HepG2 (cell line): ENCODE measurements around the gene TYW1B. TPM values are rescaled to one million over a fixed set of nuclear protein-coding genes. Genes with fewer than 3 reads are reported as not detected.
"Not testable (repeated sequence)": the region's sequence is repeated elsewhere in the genome, so short reads cannot be mapped to it uniquely, and the experiment has no call there.

Experiments used
- ATAC-seq: fragments of 200-7000 bp; cut with Tn5 transposase; 3 replicates; pipeline ENCODE4 v1.9.1; 2020; ENCODE audit warnings: mild to moderate bottlenecking, moderate library complexity
- BruUV-seq: library from RNA; stranded (reverse); fragments of 400-500 nt; replicated peaks from 2 replicates; lab custom pipeline; 2021; lab: Mats Ljungman, UMichigan
- CTCF ChIA-PET: fragments of 300-600 bp; formaldehyde crosslinking; extraction: SDS; loops from one replicate; lab custom pipeline; 2021; ENCODE audit warnings: low total read pairs, inconsistent platforms, low intra/inter-chr PET ratio; lab: Yijun Ruan, JAX
- POLR2A ChIA-PET: fragments of 350-600 bp; sonication (Branson Sonifier 250); formaldehyde crosslinking; loops from one replicate; lab custom pipeline; 2020; ENCODE audit warnings: antibody characterized with exemption, inconsistent platforms; lab: Yijun Ruan, JAX
- DNase-seq: peaks from one replicate; pipeline ENCODE4 v3.0.0-alpha.2; 2015; ENCODE audit warnings: low spot score
- FAIRE-seq: peaks from 3 replicates; lab custom pipeline; 2011; peaks lifted over from hg19 to GRCh38; lab: Jason Lieb, UNC
- H2AFZ ChIP-seq: one replicate; pipeline ENCODE4 v1.6.1; 2011; ENCODE audit warnings: low read length, inconsistent platforms
- H3K27ac ChIP-seq: fragments of 300-600 bp; 3 replicates; pipeline ENCODE4 v1.8.0; 2011; ENCODE audit warnings: mixed run types, mild to moderate bottlenecking, mixed read lengths, low read length, inconsistent platforms; ENCODE audit not compliant: insufficient read depth; ENCODE audit errors: extremely low read length
- H3K27me3 ChIP-seq, 2 experiments: fragments of 200-600 bp in 1 of 2; 2 replicates in 1 of 2; 3 replicates in 1 of 2; pipeline versions ENCODE4 v1.6.0 to v1.8.0; 2011; ENCODE audit warnings: low read length in 2 of 2, mild to moderate bottlenecking in 2 of 2, moderate library complexity in 2 of 2, inconsistent platforms in 1 of 2; ENCODE audit not compliant: insufficient read depth in 2 of 2, control insufficient read depth in 1 of 2
- H3K36me3 ChIP-seq, 2 experiments: fragments of 200-600 bp in 1 of 2; replicated peaks in 1 of 2; 2 replicates in 1 of 2; 3 replicates in 1 of 2; pipeline versions ENCODE4 v1.5.1 to v1.8.0; 2011; ENCODE audit warnings: low read length in 2 of 2, inconsistent platforms in 1 of 2; ENCODE audit not compliant: insufficient read depth in 2 of 2, control insufficient read depth in 1 of 2
- H3K4me1 ChIP-seq: 2 replicates; pipeline ENCODE4 v1.5.1; 2012; ENCODE audit warnings: low read length, inconsistent platforms; ENCODE audit not compliant: insufficient read depth
- H3K4me2 ChIP-seq: 2 replicates; pipeline ENCODE4 v1.6.0; 2011; ENCODE audit warnings: low read depth, low read length, inconsistent platforms
- H3K4me3 ChIP-seq, 3 experiments: fragments of 200-600 bp in 1 of 3; sonication (generic), shearing (Covaris generic) in 1 of 3; replicated peaks in 1 of 3; 2 replicates each; pipeline ENCODE4 v1.5.1; 2011 to 2016; ENCODE audit warnings: low read length in 3 of 3, inconsistent platforms in 2 of 3, low read depth in 2 of 3, mild to moderate bottlenecking in 2 of 3, control low read depth in 1 of 3, mixed read lengths in 1 of 3; ENCODE audit not compliant: insufficient read depth in 1 of 3
- H3K79me2 ChIP-seq: one replicate; pipeline ENCODE4 v1.6.1; 2011; ENCODE audit warnings: low read length, inconsistent platforms; ENCODE audit not compliant: insufficient read depth
- H3K9ac ChIP-seq: 2 replicates; pipeline ENCODE4 v1.6.0; 2011; ENCODE audit warnings: mild to moderate bottlenecking, low read depth, low read length, inconsistent platforms; ENCODE audit not compliant: insufficient read depth
- H3K9me3 ChIP-seq: 2 replicates; pipeline ENCODE4 v1.5.1; 2012; ENCODE audit warnings: mild to moderate bottlenecking, low read length
- H4K20me1 ChIP-seq: 2 replicates; pipeline ENCODE4 v1.6.0; 2011; ENCODE audit warnings: inconsistent platforms, mild to moderate bottlenecking, low read length, moderate library complexity; ENCODE audit not compliant: insufficient read depth
- ERF ChIP-seq: IDR thresholded peaks from 2 replicates; pipeline ENCODE4 v1.6.1; 2018; ENCODE audit warnings: missing biosample characterization, missing genetic modification reagents
- FOXK2 ChIP-seq: fragments of 450-650 bp; IDR thresholded peaks from 2 replicates; pipeline ENCODE4 v1.6.1; 2016
- GATAD1 ChIP-seq: IDR thresholded peaks from 2 replicates; pipeline ENCODE4 v1.6.1; 2016; ENCODE audit warnings: missing genetic modification reagents, missing compliant biosample characterization
- IKZF4 ChIP-seq: sonication (generic); formaldehyde crosslinking; IDR thresholded peaks from 2 replicates; pipeline ENCODE4 v1.5.1; 2020; ENCODE audit warnings: borderline replicate concordance, mild to moderate bottlenecking, low read depth, missing genetic modification reagents; ENCODE audit errors: not compliant biosample characterization
- POLR2A ChIP-seq, 2 experiments: IDR thresholded peaks; 2 replicates each; pipeline ENCODE4 v1.6.1; 2011; ENCODE audit warnings: low read depth in 2 of 2, low read length in 2 of 2, mild to moderate bottlenecking in 1 of 2, moderate library complexity in 1 of 2; ENCODE audit not compliant: insufficient read depth in 1 of 2
- SP1 ChIP-seq, 2 experiments: fragments of 450-650 bp in 1 of 2; sonication (generic) in 1 of 2; formaldehyde crosslinking in 1 of 2; IDR thresholded peaks; 2 replicates each; pipeline versions ENCODE4 v1.4.0 to v1.6.1; 2016 to 2020; ENCODE audit warnings: missing genetic modification reagents in 1 of 2
- SRF ChIP-seq: IDR thresholded peaks from 2 replicates; pipeline ENCODE4 v1.6.1; 2011; ENCODE audit warnings: mild to moderate bottlenecking, low read depth, low read length, moderate library complexity
- TEAD3 ChIP-seq: optimal IDR thresholded peaks from 2 replicates; pipeline ENCODE3; 2016; ENCODE audit warnings: borderline replicate concordance
- ZMYM4 ChIP-seq: sonication (generic); formaldehyde crosslinking; IDR thresholded peaks from 2 replicates; pipeline ENCODE4 v1.8.1; 2023; ENCODE audit warnings: mild to moderate bottlenecking, missing genetic modification reagents
- ZNF563 ChIP-seq: sonication (generic); formaldehyde crosslinking; IDR thresholded peaks from 2 replicates; pipeline ENCODE4 v1.8.0; 2022; ENCODE audit warnings: mild to moderate bottlenecking, moderate library complexity, missing genetic modification reagents
- ZNF572 ChIP-seq: sonication (generic); formaldehyde crosslinking; IDR thresholded peaks from 2 replicates; pipeline ENCODE4 v1.5.1; 2020; ENCODE audit warnings: mild to moderate bottlenecking, missing genetic modification reagents
- ZNF768 ChIP-seq: sonication (generic); formaldehyde crosslinking; IDR thresholded peaks from 2 replicates; pipeline ENCODE4 v1.4.0; 2020; ENCODE audit warnings: missing genetic modification reagents
- WGBS: methylation state at CpG from one replicate; pipeline ENCODE4 v1.1.6; 2017; ENCODE audit warnings: low lambda C conversion rate; 5-methylcytosine and 5-hydroxymethylcytosine counted together
- in situ Hi-C: cut with HindIII; loops from 2 replicates; pipeline ENCODE4 v1.10.0; 2017; ENCODE audit warnings: low pct_unique_long_range_greater_than_20kb; ENCODE audit not compliant: extremely low pct_ligation_motif_present
- intact Hi-C: fragments of 100-400 bp; cut with micrococcal nuclease; formaldehyde crosslinking; loops from one replicate; pipeline ENCODE4 v1.10.0; 2022; ENCODE audit not compliant: unreplicated experiment
- polyA plus RNA-seq, 8 experiments: library from polyadenylated mRNA; depleted of rRNA in 3 of 8; stranded (reverse) in 7 of 8; unstranded in 1 of 8; fragments of >200 nt; fragmentation: Illumina TruSeq in 4 of 8; extraction: Trizol in 4 of 8; gene quantifications; 2 replicates each; pipeline versions ENCODE4 v1.2.1 to v1.2.3, GENCODE V29; 2011 to 2016; ENCODE audit warnings: low read depth in 4 of 8, missing spikeins in 1 of 8, mixed read lengths in 1 of 8; ENCODE audit not compliant: insufficient read depth in 1 of 8
- total RNA-seq, 5 experiments: library from RNA; depleted of rRNA; stranded (reverse); fragments of >200 nt; fragmentation: Illumina TruSeq; extraction: Trizol; gene quantifications; 2 replicates each; pipeline ENCODE4 v1.2.3, GENCODE V29; 2016; ENCODE audit warnings: low read depth in 1 of 5
- TF ChIP-seq, protein P1 (sequence below): IDR thresholded peaks from 2 replicates; pipeline ENCODE4 v1.6.1; 2016; ENCODE audit warnings: missing compliant biosample characterization, missing genetic modification reagents, borderline replicate concordance
- TF ChIP-seq, protein P2 (sequence below): IDR thresholded peaks from 2 replicates; pipeline ENCODE4 v1.6.1; 2016; ENCODE audit warnings: low read depth, control low read depth
- TF ChIP-seq, protein P3 (sequence below): sonication (generic); formaldehyde crosslinking; IDR thresholded peaks from 2 replicates; pipeline ENCODE4 v1.4.0; 2020; ENCODE audit warnings: missing genetic modification reagents
- TF ChIP-seq, protein P4 (sequence below): sonication (generic); formaldehyde crosslinking; IDR thresholded peaks from 2 replicates; pipeline ENCODE4 v1.4.0; 2020; ENCODE audit warnings: missing genetic modification reagents, borderline replicate concordance
- TF ChIP-seq, protein P5 (sequence below): IDR thresholded peaks from 2 replicates; pipeline ENCODE4 v1.6.1; 2012; ENCODE audit warnings: inconsistent platforms

Gene TYW1B
- total and polyA plus RNA-seq, 2 of the 13 experiments (the other 11 are each of a cell fraction or from before 2014, with no cell fraction given) = 2.0 to 5.5 TPM

DNA sequence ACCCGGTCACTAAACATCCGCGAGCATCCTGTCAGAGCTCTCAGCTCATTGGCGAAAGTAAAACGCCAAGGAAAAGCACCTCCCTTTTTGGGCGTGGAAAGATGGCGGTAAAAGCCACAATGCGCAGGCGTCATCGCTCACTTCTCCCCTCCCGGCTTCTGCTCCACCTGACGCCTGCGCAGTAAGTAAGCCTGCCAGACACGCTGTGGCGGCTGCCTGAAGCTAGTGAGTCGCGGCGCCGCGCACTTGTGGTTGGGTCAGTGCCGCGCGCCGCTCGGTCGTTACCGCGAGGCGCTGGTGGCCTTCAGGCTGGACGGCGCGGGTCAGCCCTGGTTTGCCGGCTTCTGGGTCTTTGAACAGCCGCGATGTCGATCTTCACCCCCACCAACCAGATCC, 1.3 kb upstream of the TYW1B start:
- H2AFZ ChIP-seq; CTCF ChIA-PET; TF ChIP-seq SP1 (IDR thresholded peaks at IDR 0.05): not testable (repeated sequence)
- POLR2A ChIA-PET = interaction anchor here (1.3 to 1.9 kb wide), 4 partner anchors 30 to 88 kb away, joined by 3 to 13 read pairs (median 6); no protein-coding TSS in a partner anchor
- TF ChIP-seq TEAD3 (CRISPR knock-in tag) = peak; percentile 43
- TF ChIP-seq ZNF768 (CRISPR knock-in tag) = peak; percentile 64; the same call in 1 of the 2 replicates
- peak; percentile 71 for TF ChIP-seq SP1 (CRISPR knock-in tag; IDR thresholded peaks at IDR 0.05)
- TF ChIP-seq POLR2A (IDR thresholded peaks at IDR 0.05; ENCODE audit: insufficient read depth in 1 of 2, low read depth in 2 of 2, low read length in 2 of 2) = peak; percentile 77 to 83
- peak; percentile 95 for TF ChIP-seq GATAD1 (CRISPR knock-in tag)
- TF ChIP-seq ZNF572 (CRISPR knock-in tag) = peak; percentile 60; the same call in 1 of the 2 replicates
- TF ChIP-seq, protein P1, sequence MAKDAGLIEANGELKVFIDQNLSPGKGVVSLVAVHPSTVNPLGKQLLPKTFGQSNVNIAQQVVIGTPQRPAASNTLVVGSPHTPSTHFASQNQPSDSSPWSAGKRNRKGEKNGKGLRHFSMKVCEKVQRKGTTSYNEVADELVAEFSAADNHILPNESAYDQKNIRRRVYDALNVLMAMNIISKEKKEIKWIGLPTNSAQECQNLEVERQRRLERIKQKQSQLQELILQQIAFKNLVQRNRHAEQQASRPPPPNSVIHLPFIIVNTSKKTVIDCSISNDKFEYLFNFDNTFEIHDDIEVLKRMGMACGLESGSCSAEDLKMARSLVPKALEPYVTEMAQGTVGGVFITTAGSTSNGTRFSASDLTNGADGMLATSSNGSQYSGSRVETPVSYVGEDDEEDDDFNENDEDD (CRISPR knock-in tag) = peak; percentile 49; the same call in 1 of the 2 replicates
- TF ChIP-seq, protein P2, sequence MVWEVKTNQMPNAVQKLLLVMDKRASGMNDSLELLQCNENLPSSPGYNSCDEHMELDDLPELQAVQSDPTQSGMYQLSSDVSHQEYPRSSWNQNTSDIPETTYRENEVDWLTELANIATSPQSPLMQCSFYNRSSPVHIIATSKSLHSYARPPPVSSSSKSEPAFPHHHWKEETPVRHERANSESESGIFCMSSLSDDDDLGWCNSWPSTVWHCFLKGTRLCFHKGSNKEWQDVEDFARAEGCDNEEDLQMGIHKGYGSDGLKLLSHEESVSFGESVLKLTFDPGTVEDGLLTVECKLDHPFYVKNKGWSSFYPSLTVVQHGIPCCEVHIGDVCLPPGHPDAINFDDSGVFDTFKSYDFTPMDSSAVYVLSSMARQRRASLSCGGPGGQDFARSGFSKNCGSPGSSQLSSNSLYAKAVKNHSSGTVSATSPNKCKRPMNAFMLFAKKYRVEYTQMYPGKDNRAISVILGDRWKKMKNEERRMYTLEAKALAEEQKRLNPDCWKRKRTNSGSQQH (CRISPR knock-in tag) = 0 out of 2 replicates have a peak, but pooled peaks have one; percentile 55
- peak; percentile 91 for TF ChIP-seq SRF
- TF ChIP-seq ZMYM4 = peak; percentile 1; the same call in 1 of the 2 replicates
- TF ChIP-seq IKZF4 (CRISPR knock-in tag) = peak; percentile 66
- TF ChIP-seq, protein P3, sequence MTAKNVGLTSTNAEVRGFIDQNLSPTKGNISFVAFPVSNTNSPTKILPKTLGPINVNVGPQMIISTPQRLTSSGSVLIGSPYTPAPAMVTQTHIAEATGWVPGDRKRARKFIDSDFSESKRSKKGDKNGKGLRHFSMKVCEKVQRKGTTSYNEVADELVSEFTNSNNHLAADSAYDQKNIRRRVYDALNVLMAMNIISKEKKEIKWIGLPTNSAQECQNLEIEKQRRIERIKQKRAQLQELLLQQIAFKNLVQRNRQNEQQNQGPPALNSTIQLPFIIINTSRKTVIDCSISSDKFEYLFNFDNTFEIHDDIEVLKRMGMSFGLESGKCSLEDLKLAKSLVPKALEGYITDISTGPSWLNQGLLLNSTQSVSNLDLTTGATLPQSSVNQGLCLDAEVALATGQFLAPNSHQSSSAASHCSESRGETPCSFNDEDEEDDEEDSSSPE (CRISPR knock-in tag) = peak; percentile 25; the same call in 1 of the 2 replicates
- TF ChIP-seq FOXK2 = peak; percentile 32; the same call in 1 of the 2 replicates
- TF ChIP-seq ERF = peak; percentile 8; the same call in 1 of the 2 replicates
- peak; percentile 59; the same call in 1 of the 2 replicates for TF ChIP-seq ZNF563 (CRISPR knock-in tag)
- TF ChIP-seq, protein P4, sequence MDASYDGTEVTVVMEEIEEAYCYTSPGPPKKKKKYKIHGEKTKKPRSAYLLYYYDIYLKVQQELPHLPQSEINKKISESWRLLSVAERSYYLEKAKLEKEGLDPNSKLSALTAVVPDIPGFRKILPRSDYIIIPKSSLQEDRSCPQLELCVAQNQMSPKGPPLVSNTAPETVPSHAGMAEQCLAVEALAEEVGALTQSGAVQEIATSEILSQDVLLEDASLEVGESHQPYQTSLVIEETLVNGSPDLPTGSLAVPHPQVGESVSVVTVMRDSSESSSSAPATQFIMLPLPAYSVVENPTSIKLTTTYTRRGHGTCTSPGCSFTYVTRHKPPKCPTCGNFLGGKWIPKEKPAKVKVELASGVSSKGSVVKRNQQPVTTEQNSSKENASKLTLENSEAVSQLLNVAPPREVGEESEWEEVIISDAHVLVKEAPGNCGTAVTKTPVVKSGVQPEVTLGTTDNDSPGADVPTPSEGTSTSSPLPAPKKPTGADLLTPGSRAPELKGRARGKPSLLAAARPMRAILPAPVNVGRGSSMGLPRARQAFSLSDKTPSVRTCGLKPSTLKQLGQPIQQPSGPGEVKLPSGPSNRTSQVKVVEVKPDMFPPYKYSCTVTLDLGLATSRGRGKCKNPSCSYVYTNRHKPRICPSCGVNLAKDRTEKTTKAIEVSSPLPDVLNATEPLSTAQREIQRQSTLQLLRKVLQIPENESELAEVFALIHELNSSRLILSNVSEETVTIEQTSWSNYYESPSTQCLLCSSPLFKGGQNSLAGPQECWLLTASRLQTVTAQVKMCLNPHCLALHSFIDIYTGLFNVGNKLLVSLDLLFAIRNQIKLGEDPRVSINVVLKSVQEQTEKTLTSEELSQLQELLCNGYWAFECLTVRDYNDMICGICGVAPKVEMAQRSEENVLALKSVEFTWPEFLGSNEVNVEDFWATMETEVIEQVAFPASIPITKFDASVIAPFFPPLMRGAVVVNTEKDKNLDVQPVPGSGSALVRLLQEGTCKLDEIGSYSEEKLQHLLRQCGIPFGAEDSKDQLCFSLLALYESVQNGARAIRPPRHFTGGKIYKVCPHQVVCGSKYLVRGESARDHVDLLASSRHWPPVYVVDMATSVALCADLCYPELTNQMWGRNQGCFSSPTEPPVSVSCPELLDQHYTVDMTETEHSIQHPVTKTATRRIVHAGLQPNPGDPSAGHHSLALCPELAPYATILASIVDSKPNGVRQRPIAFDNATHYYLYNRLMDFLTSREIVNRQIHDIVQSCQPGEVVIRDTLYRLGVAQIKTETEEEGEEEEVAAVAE (CRISPR knock-in tag) = peak; percentile 50; the same call in 1 of the 2 replicates
- TF ChIP-seq, protein P5, sequence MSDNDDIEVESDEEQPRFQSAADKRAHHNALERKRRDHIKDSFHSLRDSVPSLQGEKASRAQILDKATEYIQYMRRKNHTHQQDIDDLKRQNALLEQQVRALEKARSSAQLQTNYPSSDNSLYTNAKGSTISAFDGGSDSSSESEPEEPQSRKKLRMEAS = peak; percentile 67

More for the DNA sequence above, 1.3 kb upstream of the TYW1B start:
- Histone ChIP-seq H3K9ac (peak overlapping the region; percentile 84), H3K4me2 (peak overlapping the region; percentile 64), H3K79me2 (peaks cover 17% of the 10 kb centered on the region), H3K4me3 (peak overlapping the region; percentile 71 to 78 (median 72); a peak in 5 of 6 replicates), H3K27ac (peak overlapping the region; percentile 83), H3K4me1 (peaks cover 12% of the 10 kb centered on the region), H3K36me3 (peaks cover 1 to 16% of the 10 kb centered on the region in 2 experiments; a peak in 3 of 5 replicates)
- BruUV-seq, H4K20me1 ChIP-seq, H3K9me3 ChIP-seq, in situ Hi-C loops, H3K27me3 ChIP-seq: not testable (repeated sequence)
- ATAC-seq (peak; percentile 69), FAIRE-seq (peak; percentile 75), DNase-seq (peak; percentile 97)
- intact Hi-C loops = loop anchor here (2.0 kb wide), 1 partner anchor 86 kb away; no protein-coding TSS in a partner anchor
- WGBS = 1% methylated on average over 11 of the region's 36 CpGs
